ENCODE measurements around the gene DNAJB5.
"Not testable (repeated sequence)": the region's sequence is repeated elsewhere in the genome, so short reads cannot be mapped to it uniquely, and the experiment has no call there.

The DNAJB5 gene

GRCh38 chr9:35001285-35001677 lies 11.7 kb downstream of the DNAJB5 start:
- no peak for DNase-seq

GRCh38 chr9:35001803-35002502 lies 12.4 kb downstream of the DNAJB5 start:
- DNase-seq: no peak

GRCh38 chr9:35002623-35003022 lies 13.1 kb downstream of the DNAJB5 start:
- DNase-seq: no peak

- DNase-seq: not testable (repeated sequence)
These were observed 14.8 kb downstream of the DNAJB5 start for GRCh38 chr9:35004299-35004698.

- DNase-seq: no peak
These were observed 20.9 kb downstream of the DNAJB5 start for GRCh38 chr9:35010351-35010958.

- DNase-seq: no peak
These were observed 25.0 kb downstream of the DNAJB5 start for GRCh38 chr9:35014517-35014916.

GRCh38 chr9:35023443-35023842 lies 33.9 kb downstream of the DNAJB5 start:
- not testable (repeated sequence) for DNase-seq

- DNase-seq: no peak
These were observed 37.1 kb downstream of the DNAJB5 start for GRCh38 chr9:35026671-35027070.

- DNase-seq: no peak
These were observed 37.8 kb downstream of the DNAJB5 start for GRCh38 chr9:35027374-35027773.

- no peak for DNase-seq
These were observed 38.3 kb downstream of the DNAJB5 start for GRCh38 chr9:35027860-35028259.

- no peak for DNase-seq
These were observed 38.8 kb downstream of the DNAJB5 start for GRCh38 chr9:35028341-35028740.

GRCh38 chr9:35029241-35029640 lies 39.7 kb downstream of the DNAJB5 start:
- no peak for DNase-seq

- DNase-seq: no peak
These were observed 40.3 kb downstream of the DNAJB5 start for GRCh38 chr9:35029852-35030251.

GRCh38 chr9:35033101-35033500 lies 43.6 kb downstream of the DNAJB5 start:
- no peak for DNase-seq

GRCh38 chr9:35035851-35036701 lies 46.5 kb downstream of the DNAJB5 start:
- DNase-seq: no peak

GRCh38 chr9:35042081-35042604 lies 52.6 kb downstream of the DNAJB5 start:
- DNase-seq: peak; percentile 46

GRCh38 chr9:35042891-35043545 lies 53.5 kb downstream of the DNAJB5 start:
- DNase-seq: no peak

- DNase-seq: no peak
These were observed 54.5 kb downstream of the DNAJB5 start for GRCh38 chr9:35044071-35044470.
